GM21515 (cell line): ENCODE data around the gene LMO3.
"Not testable (repeated sequence)": the region's sequence is repeated elsewhere in the genome, so short reads cannot be mapped to it uniquely, and the experiment has no call there.

Source experiments
- ATAC-seq: cut with Tn5 transposase; IDR thresholded peaks from one replicate; pipeline ENCODE4 v1.9.1; 2021; ENCODE audit not compliant: unreplicated experiment

Gene LMO3

DNA sequence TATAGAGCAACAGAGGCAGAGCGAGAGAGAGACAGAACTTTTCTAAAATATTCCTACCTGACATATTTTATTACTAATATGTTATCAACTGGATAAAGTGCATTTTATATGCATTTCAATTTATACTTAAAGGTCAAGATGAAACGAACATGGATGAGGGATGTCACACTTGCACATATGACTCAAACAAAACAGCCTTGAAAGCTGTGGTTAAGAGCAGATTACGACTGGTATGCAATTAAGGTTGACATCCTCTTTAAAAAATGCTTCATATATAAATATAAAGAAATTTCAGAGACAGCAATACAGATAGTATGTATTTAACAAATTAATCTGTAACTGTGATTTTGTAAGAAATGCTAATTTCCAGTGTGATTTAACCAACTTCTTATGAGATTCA lies 52.5 kb downstream of the LMO3 start:
- no peak for ATAC-seq

DNA sequence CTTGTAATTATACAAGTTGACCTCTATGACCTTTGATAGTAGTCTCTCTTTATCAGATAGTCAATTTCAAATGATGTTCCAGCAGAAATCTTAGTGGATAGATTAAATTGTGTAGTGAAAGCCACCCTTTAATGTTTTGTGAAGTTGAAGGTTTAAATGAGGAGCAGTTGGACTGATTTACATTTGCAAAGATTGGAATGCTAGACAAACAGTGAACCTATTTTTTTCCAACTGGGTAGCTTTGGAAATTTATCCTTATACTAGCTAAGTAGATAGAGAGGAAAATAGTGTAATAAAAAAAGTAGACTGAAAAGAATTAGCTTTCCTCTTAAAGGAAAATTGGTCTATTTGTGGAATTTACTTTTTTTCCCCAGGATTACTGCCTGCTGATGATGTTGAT lies 53.7 kb downstream of the LMO3 start:
- no peak for ATAC-seq

GRCh38 chr12:16545836-16546235 lies 60.1 kb downstream of the LMO3 start:
- no peak for ATAC-seq

GRCh38 chr12:16542586-16542985 lies 63.4 kb downstream of the LMO3 start:
- no peak for ATAC-seq

- ATAC-seq, result not testable (repeated sequence)
Measured at GRCh38 chr12:16537652-16538051, 68.3 kb downstream of the LMO3 start.

- ATAC-seq, result no peak
Measured at GRCh38 chr12:16531621-16532020, 74.3 kb downstream of the LMO3 start.

DNA sequence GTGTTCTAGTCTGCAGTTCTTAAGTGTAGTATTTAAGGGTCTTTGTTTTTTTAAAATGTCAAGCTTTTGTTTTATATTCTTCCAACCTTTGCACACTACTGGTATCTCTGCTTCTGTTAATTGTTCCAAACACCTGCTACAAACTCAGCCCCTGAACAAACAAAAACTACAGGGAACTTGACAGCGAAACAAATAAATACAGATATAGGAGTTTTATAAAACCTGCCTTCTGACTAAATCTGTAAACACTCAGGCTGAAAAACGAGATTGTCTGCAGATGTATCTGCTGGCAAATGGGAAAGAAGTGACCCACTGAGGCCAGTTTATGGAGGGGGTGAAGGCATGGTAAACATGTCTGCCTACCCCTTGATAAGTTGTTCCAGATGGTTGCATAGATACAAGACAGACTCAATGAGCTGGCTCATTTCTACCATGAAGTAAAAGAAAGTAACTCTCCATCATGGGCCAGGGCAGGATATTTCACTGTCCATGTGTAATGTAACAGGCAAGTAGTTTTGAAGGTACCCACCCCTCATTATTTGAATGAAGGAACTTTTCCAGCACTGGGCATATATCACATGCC lies 75.6 kb downstream of the LMO3 start:
- no peak for ATAC-seq

- no peak for ATAC-seq
Measured at GRCh38 chr12:16526693-16527092, 79.3 kb downstream of the LMO3 start.

DNA sequence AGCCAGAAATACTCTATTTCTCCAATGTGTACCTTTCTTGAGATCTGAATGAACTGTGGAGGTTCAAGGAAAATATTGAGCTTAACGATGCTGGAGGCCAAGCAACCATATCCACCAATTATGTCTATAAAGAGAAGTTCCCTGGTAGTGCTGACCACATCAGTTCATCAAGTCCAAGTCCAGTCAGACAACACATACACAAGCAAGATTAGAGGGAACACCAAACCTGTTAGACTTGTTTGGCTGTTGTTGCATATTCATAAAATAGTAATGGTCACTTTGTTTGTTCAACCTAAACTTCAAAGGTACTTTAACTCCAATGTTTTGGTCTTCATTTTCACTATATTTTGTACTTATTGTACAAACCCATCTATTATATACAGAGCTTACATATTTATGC lies 81.6 kb downstream of the LMO3 start:
- ATAC-seq, result no peak

DNA sequence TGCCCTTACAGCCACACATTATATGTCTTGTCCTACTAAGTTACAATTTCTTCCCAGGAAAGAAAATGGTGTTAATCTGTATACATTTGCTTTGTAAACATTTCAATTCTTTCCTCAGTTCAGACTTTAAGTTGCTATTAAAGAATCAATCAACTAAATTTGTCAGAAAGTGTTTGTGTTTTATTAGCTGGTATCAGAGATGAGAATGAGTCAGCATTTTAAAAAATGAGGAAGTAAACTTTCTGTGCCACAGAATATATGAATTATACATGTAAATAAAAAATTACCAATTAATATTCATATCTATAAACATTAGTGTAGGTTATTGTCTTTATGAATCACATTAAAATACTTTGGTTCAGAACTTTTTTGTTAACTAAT lies 82.0 kb downstream of the LMO3 start:
- ATAC-seq, result no peak

- no peak for ATAC-seq
Measured at GRCh38 chr12:16523284-16523950, 82.5 kb downstream of the LMO3 start.

GRCh38 chr12:16520328-16520727 lies 85.6 kb downstream of the LMO3 start:
- no peak for ATAC-seq

GRCh38 chr12:16515666-16516065 lies 90.3 kb downstream of the LMO3 start:
- ATAC-seq, result no peak

DNA sequence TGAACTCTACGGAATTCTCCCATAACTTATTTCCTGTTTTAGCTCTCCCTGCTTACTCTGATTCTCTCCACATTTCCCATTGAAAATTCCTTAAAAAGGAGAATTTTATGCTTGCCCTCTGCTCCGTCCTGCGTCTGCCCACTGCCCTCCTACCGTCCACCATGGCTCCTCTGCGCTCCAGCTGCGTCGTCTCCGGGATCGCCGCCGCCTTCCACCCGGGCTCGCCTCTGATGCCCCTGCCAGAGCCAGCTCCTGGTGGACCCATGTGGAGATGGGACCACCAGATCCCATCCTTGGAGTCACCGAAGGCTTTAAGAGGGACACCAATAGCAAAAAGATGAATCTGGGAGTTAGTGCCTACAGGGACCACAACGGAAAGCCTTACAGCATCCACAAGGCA lies 92.7 kb downstream of the LMO3 start:
- ATAC-seq, result no peak

DNA sequence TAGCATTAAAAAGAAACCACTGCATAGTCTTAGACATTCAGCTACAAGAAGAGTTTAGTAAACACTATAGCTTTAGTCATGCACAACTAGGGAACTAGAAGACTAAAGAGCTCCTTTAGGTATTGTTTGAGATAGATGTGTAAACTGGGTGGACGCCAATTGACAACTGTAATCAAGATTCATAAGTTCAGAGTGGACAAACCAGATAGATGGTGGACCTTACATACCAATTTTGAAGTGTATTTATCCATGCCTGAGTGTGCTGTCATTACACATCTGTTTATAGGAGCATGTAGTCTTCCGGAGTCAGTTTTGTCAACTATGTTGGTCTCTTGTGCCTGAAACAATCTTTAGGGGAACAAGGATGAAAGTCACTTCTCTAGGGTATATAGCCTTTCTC lies 96.6 kb downstream of the LMO3 start:
- no peak for ATAC-seq

GRCh38 chr12:16506394-16506793 lies 99.6 kb downstream of the LMO3 start:
- ATAC-seq, result no peak

- ATAC-seq, result no peak
Measured at GRCh38 chr12:16504200-16504599, 101.8 kb downstream of the LMO3 start.

- ATAC-seq, result no peak
Measured at GRCh38 chr12:16499611-16500010, 106.4 kb downstream of the LMO3 start.
